GM12872 (cell line): ENCODE measurements around the gene TMEM219.

Experiments
- TF ChIP-seq, protein P1 (sequence below): IDR thresholded peaks from 3 replicates; pipeline ENCODE4 v1.5.1; 2011; ENCODE audit warnings: low read depth, mild to moderate bottlenecking, low read length, moderate library complexity; ENCODE audit not compliant: insufficient read depth

The TMEM219 gene

GRCh38 chr16:30009990-30010843 is 48.3 kb downstream of the TMEM219 start:
- TF ChIP-seq, protein P1, sequence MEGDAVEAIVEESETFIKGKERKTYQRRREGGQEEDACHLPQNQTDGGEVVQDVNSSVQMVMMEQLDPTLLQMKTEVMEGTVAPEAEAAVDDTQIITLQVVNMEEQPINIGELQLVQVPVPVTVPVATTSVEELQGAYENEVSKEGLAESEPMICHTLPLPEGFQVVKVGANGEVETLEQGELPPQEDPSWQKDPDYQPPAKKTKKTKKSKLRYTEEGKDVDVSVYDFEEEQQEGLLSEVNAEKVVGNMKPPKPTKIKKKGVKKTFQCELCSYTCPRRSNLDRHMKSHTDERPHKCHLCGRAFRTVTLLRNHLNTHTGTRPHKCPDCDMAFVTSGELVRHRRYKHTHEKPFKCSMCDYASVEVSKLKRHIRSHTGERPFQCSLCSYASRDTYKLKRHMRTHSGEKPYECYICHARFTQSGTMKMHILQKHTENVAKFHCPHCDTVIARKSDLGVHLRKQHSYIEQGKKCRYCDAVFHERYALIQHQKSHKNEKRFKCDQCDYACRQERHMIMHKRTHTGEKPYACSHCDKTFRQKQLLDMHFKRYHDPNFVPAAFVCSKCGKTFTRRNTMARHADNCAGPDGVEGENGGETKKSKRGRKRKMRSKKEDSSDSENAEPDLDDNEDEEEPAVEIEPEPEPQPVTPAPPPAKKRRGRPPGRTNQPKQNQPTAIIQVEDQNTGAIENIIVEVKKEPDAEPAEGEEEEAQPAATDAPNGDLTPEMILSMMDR: no peak

GRCh38 chr16:30010844-30011713 is 49.2 kb downstream of the TMEM219 start, which contains the start of gene DOC2A:
DOC2A (minus strand) TSS chr16:30011027; CDS start chr16:30010222, 805 bp downstream.
- TF ChIP-seq, protein P1: no peak

DNA sequence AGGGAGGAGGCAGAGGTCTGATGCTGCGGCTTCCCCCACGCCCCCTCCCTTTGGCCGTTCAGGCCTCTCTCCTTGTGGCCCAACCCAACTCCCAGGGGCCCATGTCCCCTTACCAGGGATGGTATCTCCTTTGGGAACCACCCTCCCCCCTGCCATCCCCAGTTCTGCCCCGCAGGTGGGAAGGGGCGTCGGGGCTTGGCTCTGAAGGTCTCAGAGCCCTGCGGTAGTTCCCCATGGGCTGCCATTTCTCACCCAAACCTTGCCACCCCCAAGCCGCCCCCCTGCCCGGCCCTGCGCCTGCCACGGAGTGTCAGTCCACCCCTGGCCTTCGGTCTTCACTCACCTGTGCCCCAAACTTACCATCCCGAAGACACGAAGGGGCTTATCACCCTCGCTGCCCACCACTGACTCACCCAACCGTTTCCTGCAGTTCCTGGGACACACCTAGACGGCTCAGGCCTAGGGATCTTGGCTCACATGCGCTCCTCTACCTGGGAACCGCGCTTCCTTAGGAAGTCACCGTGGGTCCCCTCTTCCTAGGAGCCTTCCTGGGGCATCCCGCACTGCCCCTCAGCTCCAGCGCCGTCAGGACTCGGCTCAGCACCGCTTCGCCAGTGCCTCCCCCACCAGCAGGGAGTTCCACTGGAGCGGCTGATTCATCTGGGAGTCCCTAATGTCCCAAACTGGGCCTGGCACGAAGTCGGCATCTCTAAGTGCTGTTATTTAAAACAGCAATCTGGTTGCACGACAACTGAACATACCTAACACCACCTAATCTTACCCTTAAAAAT is 50.0 kb downstream of the TMEM219 start:
- TF ChIP-seq, protein P1: no peak

GRCh38 chr16:30016555-30017276 is 54.8 kb downstream of the TMEM219 start:
- TF ChIP-seq, protein P1: no peak

DNA sequence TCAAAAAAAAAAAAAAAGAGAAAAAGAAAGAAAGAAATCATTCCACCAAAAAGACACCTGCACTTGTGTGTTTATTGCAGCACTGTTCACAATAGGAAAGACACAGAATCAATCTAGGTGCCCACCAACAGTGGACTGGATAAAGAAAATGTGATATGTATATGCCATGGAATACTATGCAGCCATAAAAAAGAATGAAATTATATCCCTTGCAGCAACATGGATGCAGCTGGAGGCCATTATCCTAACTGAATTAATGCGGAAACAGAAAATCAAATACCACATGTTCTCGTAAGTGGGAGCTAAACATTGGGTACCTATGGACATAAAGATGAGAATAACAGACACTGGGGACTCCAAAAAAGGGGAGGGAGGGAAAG is 55.4 kb downstream of the TMEM219 start:
- TF ChIP-seq, protein P1: no peak

DNA sequence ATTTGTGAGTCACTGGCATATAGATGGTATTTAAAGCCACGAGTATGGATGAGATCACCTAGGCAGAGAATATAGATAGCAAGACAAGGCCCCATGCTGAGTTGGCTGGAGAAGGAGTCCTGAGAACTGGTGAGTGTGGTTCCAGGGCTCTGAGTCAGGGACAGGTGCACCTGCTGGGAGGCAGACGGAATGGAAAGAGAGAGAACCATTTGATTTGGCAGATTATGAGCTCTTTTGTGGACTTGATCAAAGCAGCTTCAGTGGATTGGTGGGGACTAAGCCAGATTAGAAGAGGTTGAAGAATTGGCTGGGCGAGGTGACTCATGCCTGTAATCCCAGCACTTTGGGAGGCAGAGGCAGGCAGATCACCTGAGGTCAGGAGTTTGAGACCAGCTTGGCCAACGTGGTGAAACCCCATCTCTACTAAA is 56.9 kb downstream of the TMEM219 start:
- TF ChIP-seq, protein P1: no peak
